Measurements from ENCODE around the gene PLEKHN1. TPM values are rescaled to one million over a fixed set of nuclear protein-coding genes. Genes with fewer than 3 reads are reported as not detected.
"Not testable (repeated sequence)": the region's sequence is repeated elsewhere in the genome, so short reads cannot be mapped to it uniquely, and the experiment has no call there.

Gene PLEKHN1
- total RNA-seq, 8 experiments from 2014 or later: 0.15 to 0.31 (median 0.24) TPM; not detected in 5

DNA sequence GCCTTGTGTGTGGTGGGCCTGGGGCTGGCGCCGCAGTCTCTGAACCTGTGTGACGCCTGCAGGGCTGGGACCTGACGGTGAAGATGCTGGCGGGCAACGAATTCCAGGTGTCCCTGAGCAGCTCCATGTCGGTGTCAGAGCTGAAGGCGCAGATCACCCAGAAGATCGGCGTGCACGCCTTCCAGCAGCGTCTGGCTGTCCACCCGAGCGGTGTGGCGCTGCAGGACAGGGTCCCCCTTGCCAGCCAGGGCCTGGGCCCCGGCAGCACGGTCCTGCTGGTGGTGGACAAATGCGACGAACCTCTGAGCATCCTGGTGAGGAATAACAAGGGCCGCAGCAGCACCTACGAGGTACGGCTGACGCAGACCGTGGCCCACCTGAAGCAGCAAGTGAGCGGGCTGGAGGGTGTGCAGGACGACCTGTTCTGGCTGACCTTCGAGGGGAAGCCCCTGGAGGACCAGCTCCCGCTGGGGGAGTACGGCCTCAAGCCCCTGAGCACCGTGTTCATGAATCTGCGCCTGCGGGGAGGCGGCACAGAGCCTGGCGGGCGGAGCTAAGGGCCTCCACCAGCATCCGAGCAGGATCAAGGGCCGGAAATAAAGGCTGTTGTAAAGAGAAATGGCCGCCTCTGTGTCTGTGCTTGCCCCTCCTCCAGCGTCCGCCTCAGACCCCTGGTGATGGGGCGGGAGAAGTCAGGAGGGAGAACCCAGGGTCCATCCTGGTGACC lies 47.8 kb downstream of the PLEKHN1 start:
- WGBS, 10 experiments: 20 to 80% (median 50%) methylated on average over 1 to 15 of the region's 41 CpGs; no CpG with 5 or more reads in 3 of the 10 experiments
- Histone ChIP-seq H3K27ac (no peak overlapping the region), H3K4me1 (replicated peaks in 1 of 2) (peaks cover 18 to 25% of the 10 kb centered on the region in 2 donors), H3K4me3 (peak overlapping the region in 3 of 5 donors; percentile 29 to 34 (median 32))
- in situ Hi-C loops (cut with MboI; ENCODE audit: low pct_unique_long_range_greater_than_20kb in 2 of 9, low sequenced_read_pairs in 9 of 9, unreplicated experiment in 9 of 9): loop anchor here in 2 of 9 experiments (25.0 kb wide), 1 partner anchor 248 kb away; the partner anchor contains the start of gene UBE2J2 (in 2 of the 2)
- peak in 6 of 8 experiments; percentile 2 to 23 (median 17) for ATAC-seq (replicated peaks in 6 of 8)

DNA sequence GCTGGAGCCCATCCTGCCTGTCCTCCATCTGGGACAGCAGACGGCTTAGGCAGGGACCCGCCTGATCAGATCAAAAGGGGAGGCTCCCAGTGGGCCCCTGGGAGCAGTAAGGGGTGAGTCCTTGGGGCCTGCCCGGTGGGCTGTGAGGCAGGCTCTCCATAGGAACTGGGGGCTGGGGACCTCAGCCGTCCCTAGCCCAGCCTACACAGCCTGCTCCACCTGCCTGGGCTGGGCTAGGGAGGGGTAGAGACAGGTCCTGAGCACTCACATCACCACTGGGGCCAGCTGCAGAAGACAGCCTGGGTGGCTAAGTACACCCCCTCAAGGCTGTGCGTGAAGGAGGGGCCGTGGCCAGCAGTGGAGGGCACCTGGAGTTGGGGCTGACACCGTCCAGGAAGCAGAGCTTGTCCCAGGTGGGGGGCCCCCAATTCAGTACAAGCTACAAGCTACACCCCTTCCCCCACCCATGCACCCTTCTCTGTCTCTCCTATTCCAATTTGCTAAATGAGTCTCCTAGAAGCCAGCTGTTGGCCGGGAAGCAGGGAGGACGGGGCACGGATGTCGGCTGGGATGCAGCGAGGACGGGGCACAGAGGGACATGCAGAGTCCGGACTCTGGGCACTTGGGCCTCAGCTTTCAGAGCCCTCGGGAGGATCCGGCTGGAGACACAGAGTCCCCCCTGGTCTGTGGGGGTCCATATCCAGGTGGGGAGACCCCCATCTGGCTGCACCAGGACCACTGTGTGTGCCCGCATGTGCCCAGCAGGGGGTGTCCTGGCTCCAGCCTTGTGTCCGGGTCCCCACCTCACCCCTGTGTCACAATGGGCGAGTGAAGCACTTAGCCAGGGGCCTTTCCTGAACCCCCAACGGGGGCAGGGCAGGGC lies 48.8 kb downstream of the PLEKHN1 start:
- Histone ChIP-seq H3K4me1 (replicated peaks in 1 of 2) (peaks cover 18 to 26% of the 10 kb centered on the region in 2 donors), H3K27ac (no peak overlapping the region), H3K4me3 (no peak overlapping the region)
- in situ Hi-C loops (cut with MboI; ENCODE audit: low pct_unique_long_range_greater_than_20kb in 2 of 9, low sequenced_read_pairs in 9 of 9, unreplicated experiment in 9 of 9): loop anchor here in 2 of 9 experiments (25.0 kb wide), 1 partner anchor 247 kb away; the partner anchor contains the start of gene UBE2J2 (in 2 of the 2)
- ATAC-seq (replicated peaks in 6 of 8): peak in 1 of 8 experiments; percentile 0
- WGBS, 10 experiments: 60 to 90% (median 77%) methylated on average over 2 to 11 of the region's 20 CpGs; no CpG with 5 or more reads in 4 of the 10 experiments

- H3K27ac ChIP-seq; ATAC-seq (replicated peaks in 6 of 8); H3K4me3 ChIP-seq: not testable (repeated sequence)
- WGBS, 10 experiments: 40 to 100% (median 90%) methylated on average over 1 to 6 of the region's 17 CpGs; no CpG with 5 or more reads in 3 of the 10 experiments
- in situ Hi-C loops (cut with MboI; ENCODE audit: low pct_unique_long_range_greater_than_20kb in 2 of 9, low sequenced_read_pairs in 9 of 9, unreplicated experiment in 9 of 9): loop anchor here in 2 of 9 experiments (25.0 kb wide), 1 partner anchor 245 kb away; the partner anchor contains the start of gene UBE2J2 (in 2 of the 2)
- peaks cover 35 to 38% of the 10 kb centered on the region in 2 donors for H3K4me1 ChIP-seq (replicated peaks in 1 of 2)
Observed at GRCh38 chr1:1017397-1018320, 51.4 kb downstream of the PLEKHN1 start.

- WGBS, 10 experiments: 95 to 100% methylated on average over 4 to 5 of the region's 26 CpGs; no CpG with 5 or more reads in 8 of the 10 experiments
- not testable (repeated sequence) for H3K27ac ChIP-seq; ATAC-seq (replicated peaks in 6 of 8); H3K4me3 ChIP-seq
- in situ Hi-C loops (cut with MboI; ENCODE audit: low pct_unique_long_range_greater_than_20kb in 2 of 9, low sequenced_read_pairs in 9 of 9, unreplicated experiment in 9 of 9): loop anchor here in 2 of 9 experiments (25.0 kb wide), 1 partner anchor 244 kb away; the partner anchor contains the start of gene UBE2J2 (in 2 of the 2)
- H3K4me1 ChIP-seq (replicated peaks in 1 of 2): peaks cover 33 to 38% of the 10 kb centered on the region in 2 donors
Observed at GRCh38 chr1:1018321-1018685, 52.0 kb downstream of the PLEKHN1 start.

GRCh38 chr1:1019122-1019999 lies 53.1 kb downstream of the PLEKHN1 start:
- ATAC-seq (replicated peaks in 6 of 8): peak; percentile 75 to 83 (median 80)
- in situ Hi-C loops (cut with MboI; ENCODE audit: low pct_unique_long_range_greater_than_20kb in 2 of 9, low sequenced_read_pairs in 9 of 9, unreplicated experiment in 9 of 9): loop anchor here in 2 of 9 experiments (25.0 kb wide), 1 partner anchor 243 kb away; the partner anchor contains the start of gene UBE2J2 (in 2 of the 2)
- peaks cover 27% of the 10 kb centered on the region in 2 donors for H3K4me1 ChIP-seq (replicated peaks in 1 of 2)
- peak overlapping the region; percentile 94 to 98 for H3K27ac ChIP-seq
- peak overlapping the region; percentile 68 to 91 (median 81) for H3K4me3 ChIP-seq
- 25 to 60% (median 58%) methylated on average over 1 to 6 of the region's 91 CpGs; no CpG with 5 or more reads in 6 of the 10 experiments for WGBS, 10 experiments

DNA sequence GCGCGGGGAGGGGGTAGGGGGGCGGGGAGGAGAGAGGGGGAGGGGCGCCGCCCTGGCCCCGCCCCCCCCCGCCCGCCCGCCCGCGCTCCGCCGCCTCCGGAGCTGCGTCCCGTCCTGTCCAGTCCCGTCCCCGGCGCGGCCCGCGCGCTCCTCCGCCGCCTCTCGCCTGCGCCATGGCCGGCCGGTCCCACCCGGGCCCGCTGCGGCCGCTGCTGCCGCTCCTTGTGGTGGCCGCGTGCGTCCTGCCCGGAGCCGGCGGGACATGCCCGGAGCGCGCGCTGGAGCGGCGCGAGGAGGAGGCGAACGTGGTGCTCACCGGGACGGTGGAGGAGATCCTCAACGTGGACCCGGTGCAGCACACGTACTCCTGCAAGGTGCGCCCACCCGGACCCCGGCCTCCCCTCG lies 53.7 kb downstream of the PLEKHN1 start, which contains the start of gene AGRN:
Gene AGRN, plus strand, starts transcription at position 121 of the 405 bp plus-strand sequence. Its CDS starts 53 bp downstream, at position 174.
- Histone ChIP-seq H3K27ac (peak within 1 kb of the TSS; percentile 94 to 98), H3K4me3 (peak within 1 kb of the TSS; percentile 68 to 91 (median 81)), H3K4me1 (replicated peaks in 1 of 2) (peaks cover 26 to 27% of the 10 kb centered on the region in 2 donors)
- in situ Hi-C loops (cut with MboI; ENCODE audit: low pct_unique_long_range_greater_than_20kb in 2 of 9, low sequenced_read_pairs in 9 of 9, unreplicated experiment in 9 of 9): loop anchor here in 2 of 9 experiments (25.0 kb wide), 1 partner anchor 242 kb away; the partner anchor contains the start of gene UBE2J2 (in 2 of the 2)
- WGBS, 10 experiments: 0% methylated on average over 4 of the region's 58 CpGs; no CpG with 5 or more reads in 9 of the 10 experiments
- peak; percentile 14 to 54 (median 46) for ATAC-seq (replicated peaks in 6 of 8)

DNA sequence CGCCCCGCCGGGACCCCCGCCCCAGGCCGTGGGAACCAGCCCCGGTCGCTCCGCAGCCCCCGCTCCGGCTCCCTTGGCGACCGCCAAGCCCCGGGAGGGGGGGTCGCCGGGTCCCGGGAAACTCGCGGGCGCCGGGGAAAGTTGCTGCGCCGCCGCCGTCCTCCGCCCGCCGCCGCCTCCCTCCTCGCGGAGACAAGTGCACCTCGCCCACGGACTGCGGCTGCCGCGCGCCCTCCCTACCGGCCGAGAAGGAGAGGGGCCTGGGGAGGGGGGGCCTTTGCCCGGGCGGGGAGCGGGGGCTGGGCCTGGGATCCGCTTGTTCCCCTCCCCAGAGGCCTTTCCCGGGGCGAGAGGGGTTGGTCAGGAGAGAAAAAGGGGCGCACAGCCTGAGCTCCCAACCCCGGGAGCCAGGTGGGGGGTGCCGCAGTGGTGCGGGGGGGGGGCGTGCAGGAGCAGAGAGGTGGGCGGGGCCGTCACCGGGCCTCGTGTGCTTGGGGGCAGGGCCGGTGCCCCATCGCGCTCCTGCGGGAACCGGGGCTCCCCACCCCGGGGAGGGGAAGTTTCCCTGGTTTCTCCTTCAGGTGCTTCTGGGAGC lies 54.2 kb downstream of the PLEKHN1 start:
- H3K27ac ChIP-seq: peak overlapping the region; percentile 94 to 98
- ATAC-seq (replicated peaks in 6 of 8): peak; percentile 3 to 25 (median 10)
- H3K4me3 ChIP-seq: peak overlapping the region; percentile 68 to 91 (median 81)
- H3K4me1 ChIP-seq (replicated peaks in 1 of 2): peaks cover 26 to 27% of the 10 kb centered on the region in 2 donors
- in situ Hi-C loops (cut with MboI; ENCODE audit: low pct_unique_long_range_greater_than_20kb in 2 of 9, low sequenced_read_pairs in 9 of 9, unreplicated experiment in 9 of 9): loop anchor here in 2 of 9 experiments (25.0 kb wide), 1 partner anchor 242 kb away; the partner anchor contains the start of gene UBE2J2 (in 2 of the 2)
- WGBS, 10 experiments: 0% methylated on average over 1 of the region's 59 CpGs; no CpG with 5 or more reads in 9 of the 10 experiments

- peak; percentile 7 to 56 (median 31) for ATAC-seq (replicated peaks in 6 of 8)
- Histone ChIP-seq H3K27ac (peak overlapping the region in 1 of 2 donors; percentile 69), H3K4me1 (replicated peaks in 1 of 2) (peaks cover 33 to 34% of the 10 kb centered on the region in 2 donors), H3K4me3 (peak overlapping the region; percentile 68 to 91 (median 81))
- in situ Hi-C loops (cut with MboI; ENCODE audit: low pct_unique_long_range_greater_than_20kb in 2 of 9, low sequenced_read_pairs in 9 of 9, unreplicated experiment in 9 of 9): loop anchor here in 2 of 9 experiments (25.0 kb wide), 1 partner anchor 241 kb away; the partner anchor contains the start of gene UBE2J2 (in 2 of the 2)
- WGBS, 10 experiments: 3 to 30% (median 13%) methylated on average over 1 to 8 of the region's 33 CpGs; no CpG with 5 or more reads in 6 of the 10 experiments
Observed at GRCh38 chr1:1021010-1021919, 55.0 kb downstream of the PLEKHN1 start.

DNA sequence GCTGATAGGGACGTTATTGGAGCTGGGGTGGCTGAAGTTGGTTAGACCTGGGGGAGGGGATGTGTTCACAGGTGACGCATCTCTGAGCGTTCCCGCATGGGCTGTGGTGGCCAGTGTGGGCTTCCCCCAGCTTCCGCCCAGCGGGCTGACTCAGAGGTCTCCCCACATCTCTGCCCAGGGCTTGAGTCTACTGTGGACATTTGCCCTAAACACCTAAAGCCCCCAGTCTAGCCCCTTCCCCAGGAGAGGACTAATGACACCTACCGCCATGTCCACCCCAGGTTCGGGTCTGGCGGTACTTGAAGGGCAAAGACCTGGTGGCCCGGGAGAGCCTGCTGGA lies 55.6 kb downstream of the PLEKHN1 start:
- Histone ChIP-seq H3K4me1 (replicated peaks in 1 of 2) (peaks cover 39 to 40% of the 10 kb centered on the region in 2 donors), H3K4me3 (peak overlapping the region in 2 of 5 donors; percentile 68 to 75), H3K27ac (no peak overlapping the region)
- WGBS, 10 experiments: 100% methylated on average over 2 to 6 of the region's 10 CpGs; no CpG with 5 or more reads in 8 of the 10 experiments
- no peak for ATAC-seq (replicated peaks in 6 of 8)
- in situ Hi-C loops (cut with MboI; ENCODE audit: low pct_unique_long_range_greater_than_20kb in 2 of 9, low sequenced_read_pairs in 9 of 9, unreplicated experiment in 9 of 9): loop anchor here in 2 of 9 experiments (25.0 kb wide), 1 partner anchor 240 kb away; the partner anchor contains the start of gene UBE2J2 (in 2 of the 2)

Data from motor neuron (in vitro differentiated cells).